Right lung (tissue), 5 donors: ENCODE measurements around the gene SLC6A8. TPM values are rescaled to one million over a fixed set of nuclear protein-coding genes. Genes with fewer than 3 reads are reported as not detected.
"Not testable (repeated sequence)": the region's sequence is repeated elsewhere in the genome, so short reads cannot be mapped to it uniquely, and the experiment has no call there.

Experiments used
- DNase-seq, 2 donors: peaks; one replicate each; pipeline ENCODE4 v3.0.0-alpha.2; 2013
- polyA plus RNA-seq, 5 donors: library from polyadenylated mRNA; unstranded; fragments of 120-200 nt; gene quantifications; one replicate each; pipeline versions ENCODE4 v1.2.1 to v1.2.3, GENCODE V29; 2013; ENCODE audit warnings: inconsistent platforms in 1 of 5, low replicate concordance in 1 of 5; ENCODE audit not compliant: insufficient read length in 5 of 5, insufficient read depth in 1 of 5

Gene SLC6A8
- polyA plus RNA-seq, 5 donors: 3.7 to 9.8 (median 7.8) TPM

DNA sequence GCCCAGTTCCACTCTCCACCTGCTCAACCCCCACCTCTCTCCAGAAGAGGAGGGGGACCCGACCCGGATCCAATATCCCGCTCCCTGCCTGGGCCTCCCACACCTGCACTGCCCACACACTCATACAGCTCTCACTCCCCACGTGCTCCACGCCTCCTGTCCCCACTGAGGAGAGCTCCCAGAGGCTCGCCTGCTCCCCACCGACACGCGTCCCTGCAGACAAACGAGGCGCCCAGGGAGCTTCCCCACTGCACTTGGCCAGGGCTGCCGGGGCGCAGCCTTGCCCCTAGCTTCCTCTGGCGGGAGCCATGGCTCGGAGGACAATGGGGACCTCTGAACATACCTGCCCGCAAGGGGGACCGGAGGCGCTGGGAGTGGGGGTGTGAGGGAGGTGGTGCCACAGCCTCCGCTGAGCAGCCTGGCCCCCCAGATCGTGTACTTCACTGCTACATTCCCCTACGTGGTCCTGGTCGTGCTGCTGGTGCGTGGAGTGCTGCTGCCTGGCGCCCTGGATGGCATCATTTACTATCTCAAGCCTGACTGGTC, 5.0 kb downstream of the SLC6A8 start:
- no peak for DNase-seq

DNA sequence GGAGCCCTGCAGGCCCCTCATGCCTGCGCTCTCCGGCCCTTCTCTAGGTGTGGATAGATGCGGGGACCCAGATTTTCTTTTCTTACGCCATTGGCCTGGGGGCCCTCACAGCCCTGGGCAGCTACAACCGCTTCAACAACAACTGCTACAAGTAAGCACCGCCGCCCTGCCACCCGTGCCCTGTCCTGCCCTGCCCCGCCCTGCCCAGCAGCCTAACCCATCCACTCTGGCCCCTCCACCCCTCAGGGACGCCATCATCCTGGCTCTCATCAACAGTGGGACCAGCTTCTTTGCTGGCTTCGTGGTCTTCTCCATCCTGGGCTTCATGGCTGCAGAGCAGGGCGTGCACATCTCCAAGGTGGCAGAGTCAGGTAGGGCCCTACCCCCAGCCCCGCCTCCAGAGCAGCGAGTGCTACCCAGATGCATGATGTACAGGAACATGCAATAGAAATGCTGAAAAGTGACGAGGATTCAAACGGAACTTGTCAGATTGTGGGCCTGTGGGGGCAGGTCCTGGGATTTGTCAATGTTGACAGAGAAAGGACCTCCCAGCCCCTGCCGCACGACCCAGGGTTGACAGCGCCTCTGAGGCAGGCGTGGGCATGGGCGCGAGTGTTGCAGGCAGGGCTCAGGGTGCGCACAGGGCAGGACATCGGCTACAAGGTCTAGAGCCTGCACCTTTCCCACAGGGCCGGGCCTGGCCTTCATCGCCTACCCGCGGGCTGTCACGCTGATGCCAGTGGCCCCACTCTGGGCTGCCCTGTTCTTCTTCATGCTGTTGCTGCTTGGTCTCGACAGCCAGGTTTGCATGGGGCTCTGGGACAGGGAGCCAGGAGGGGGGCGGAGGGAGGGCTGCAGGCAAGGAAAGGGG, 5.7 kb downstream of the SLC6A8 start:
- no peak for DNase-seq

DNA sequence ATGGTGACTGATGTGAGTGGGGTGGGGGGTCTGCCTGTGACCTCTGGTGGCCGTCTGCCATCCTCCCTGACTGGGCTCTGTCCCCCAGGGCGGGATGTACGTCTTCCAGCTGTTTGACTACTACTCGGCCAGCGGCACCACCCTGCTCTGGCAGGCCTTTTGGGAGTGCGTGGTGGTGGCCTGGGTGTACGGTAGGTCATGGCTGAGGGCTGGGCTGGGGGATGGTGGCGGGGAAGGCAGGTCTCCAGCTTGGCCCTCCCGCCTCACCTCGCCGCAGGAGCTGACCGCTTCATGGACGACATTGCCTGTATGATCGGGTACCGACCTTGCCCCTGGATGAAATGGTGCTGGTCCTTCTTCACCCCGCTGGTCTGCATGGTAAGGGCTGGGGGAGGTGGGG, 6.5 kb downstream of the SLC6A8 start:
- DNase-seq: not testable (repeated sequence)

DNA sequence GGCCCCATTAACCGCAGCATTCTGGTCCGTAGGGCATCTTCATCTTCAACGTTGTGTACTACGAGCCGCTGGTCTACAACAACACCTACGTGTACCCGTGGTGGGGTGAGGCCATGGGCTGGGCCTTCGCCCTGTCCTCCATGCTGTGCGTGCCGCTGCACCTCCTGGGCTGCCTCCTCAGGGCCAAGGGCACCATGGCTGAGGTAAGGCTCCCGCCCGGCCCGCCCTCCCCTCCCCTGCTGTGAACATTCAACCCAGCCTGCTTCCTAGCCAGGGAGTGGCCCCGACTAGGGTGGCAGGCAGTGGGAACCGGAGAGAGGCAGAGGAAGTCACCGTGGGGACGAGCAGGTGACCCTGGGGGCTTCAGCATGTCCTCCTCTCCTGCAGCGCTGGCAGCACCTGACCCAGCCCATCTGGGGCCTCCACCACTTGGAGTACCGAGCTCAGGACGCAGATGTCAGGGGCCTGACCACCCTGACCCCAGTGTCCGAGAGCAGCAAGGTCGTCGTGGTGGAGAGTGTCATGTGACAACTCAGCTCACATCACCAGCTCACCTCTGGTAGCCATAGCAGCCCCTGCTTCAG, 7.1 kb downstream of the SLC6A8 start:
- no peak for DNase-seq

DNA sequence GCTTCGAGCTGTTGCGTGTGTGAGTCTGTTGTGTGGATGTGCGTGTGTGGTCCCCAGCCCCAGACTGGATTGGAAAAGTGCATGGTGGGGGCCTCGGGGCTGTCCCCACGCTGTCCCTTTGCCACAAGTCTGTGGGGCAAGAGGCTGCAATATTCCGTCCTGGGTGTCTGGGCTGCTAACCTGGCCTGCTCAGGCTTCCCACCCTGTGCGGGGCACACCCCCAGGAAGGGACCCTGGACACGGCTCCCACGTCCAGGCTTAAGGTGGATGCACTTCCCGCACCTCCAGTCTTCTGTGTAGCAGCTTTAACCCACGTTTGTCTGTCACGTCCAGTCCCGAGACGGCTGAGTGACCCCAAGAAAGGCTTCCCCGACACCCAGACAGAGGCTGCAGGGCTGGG, 8.4 kb downstream of the SLC6A8 start:
- no peak for DNase-seq

DNA sequence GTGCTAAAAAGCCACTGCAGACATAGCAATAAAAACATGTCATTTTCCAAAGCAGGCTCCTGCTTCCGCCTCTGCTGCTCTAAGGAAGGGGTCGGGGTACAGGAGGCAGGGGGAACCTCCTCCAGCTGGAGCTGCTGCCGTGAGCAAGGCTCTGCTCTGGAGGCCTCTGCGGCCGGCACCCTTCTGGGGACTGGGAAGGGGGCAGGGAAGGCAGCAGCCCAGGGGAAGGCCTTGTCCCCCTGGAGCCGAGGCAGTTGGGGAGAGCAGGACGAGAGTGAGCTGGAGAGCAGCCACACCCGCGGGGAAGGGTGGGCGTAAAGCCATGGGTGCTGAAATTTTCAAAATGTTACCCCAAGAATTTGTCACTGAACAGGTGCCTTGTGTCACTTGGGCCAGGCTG, 8.8 kb downstream of the SLC6A8 start:
- not testable (repeated sequence) for DNase-seq

DNA sequence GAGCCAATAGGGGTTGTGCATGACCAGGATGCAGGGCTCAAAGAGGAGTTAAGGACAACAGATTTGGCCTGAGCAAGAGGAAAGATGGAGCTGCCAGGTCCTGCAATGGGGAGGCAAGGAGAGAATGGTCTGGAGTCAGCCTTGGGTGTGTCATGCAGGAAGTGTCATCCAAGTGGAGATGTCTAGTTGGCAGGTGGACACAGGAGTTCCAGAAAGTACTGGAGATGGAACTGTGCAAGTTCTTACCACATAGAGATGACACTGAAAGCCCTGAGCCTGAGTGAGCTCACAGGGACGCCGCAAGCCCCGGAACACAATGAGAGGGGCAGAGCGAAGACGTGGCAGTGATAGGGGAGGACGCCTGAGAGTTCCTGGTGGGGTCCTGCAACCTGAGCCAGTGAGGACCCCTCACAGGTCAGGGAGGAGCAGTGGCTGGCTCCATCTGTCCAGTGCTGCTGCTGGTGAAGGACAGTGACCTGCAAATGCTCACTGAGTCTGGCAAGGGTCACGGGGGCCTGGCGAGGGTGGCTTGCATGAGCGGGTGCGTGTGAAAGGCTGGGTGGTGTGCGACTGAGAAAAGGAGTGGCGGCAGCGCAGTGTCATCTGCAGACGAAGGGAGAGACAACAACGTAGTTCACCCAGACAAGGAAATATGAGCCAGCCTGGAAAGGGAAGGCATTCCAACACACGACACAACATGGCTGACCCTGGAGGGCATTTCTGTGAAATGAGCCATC, 9.4 kb downstream of the SLC6A8 start:
- DNase-seq: not testable (repeated sequence)

DNA sequence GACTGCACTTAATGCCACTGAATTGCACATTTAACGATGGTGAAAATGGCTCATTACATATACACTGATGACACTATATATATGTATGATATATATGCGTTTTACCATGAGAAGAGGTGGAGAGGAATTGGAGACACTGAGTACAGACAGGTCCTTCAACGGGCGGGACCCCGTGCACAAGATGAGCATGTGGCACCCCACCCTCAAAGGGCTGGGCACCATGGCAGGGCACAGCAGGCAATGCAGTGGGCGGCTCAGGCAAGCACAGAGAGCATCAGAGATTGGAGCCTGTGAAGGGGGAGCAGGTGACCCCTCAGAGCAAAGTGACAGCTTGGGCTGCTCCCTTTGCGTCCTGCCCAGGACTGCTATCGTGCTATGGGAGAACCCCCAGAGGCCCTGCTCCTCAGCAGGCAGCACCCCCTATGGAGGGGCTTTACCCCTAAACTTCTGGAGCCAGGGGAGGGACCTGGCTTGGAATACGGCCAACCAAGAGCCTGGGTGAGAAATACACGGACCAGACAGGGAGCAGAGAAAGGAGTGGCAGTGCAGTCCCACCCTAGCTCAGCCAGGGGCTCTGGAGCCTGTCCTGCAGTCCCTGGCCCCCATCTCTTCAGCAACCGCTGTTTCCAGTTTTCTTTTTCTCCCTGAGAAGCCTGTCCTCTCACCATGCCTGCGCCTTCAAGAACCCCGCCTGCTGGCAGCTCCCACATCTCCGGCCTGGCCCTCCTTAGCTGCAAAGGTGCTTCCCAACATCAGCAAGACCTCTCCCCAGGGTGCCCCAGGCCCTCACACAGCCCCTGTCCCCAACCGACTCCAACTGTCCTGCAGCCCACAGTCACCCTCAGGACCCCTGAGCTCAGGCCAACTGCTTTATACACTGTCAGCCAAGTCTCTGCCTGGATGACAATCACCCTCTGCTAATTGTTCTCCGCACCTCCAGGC, 10.5 kb downstream of the SLC6A8 start:
- DNase-seq: no peak

DNA sequence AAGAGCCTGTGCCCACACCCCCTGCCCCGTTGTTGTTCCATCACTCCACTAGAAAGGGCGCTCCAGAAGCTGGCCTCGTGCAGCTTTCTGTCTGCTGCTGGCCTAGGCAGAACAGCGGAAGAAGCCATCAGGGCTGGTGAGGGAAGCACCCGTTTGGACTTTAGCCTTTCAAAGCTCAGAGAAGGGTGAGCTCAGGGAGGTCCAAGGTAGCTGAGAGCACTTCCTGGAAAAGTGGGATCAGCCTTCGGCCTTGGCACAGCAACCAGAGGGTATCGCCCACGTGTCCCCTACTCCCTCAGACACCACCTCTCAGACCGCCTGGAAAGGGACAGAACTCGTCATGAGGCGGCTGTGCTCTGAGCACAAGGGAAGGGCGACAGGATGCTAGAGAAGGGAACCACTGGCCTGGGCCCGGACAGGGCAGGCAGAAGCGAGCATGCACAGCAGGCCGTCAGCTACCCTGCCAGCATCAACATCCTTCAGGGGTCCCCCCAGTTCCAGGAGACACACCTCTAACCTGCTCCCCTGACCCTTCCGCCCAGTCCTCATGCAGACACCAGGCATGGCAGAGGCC, 11.6 kb downstream of the SLC6A8 start:
- not testable (repeated sequence) for DNase-seq

DNA sequence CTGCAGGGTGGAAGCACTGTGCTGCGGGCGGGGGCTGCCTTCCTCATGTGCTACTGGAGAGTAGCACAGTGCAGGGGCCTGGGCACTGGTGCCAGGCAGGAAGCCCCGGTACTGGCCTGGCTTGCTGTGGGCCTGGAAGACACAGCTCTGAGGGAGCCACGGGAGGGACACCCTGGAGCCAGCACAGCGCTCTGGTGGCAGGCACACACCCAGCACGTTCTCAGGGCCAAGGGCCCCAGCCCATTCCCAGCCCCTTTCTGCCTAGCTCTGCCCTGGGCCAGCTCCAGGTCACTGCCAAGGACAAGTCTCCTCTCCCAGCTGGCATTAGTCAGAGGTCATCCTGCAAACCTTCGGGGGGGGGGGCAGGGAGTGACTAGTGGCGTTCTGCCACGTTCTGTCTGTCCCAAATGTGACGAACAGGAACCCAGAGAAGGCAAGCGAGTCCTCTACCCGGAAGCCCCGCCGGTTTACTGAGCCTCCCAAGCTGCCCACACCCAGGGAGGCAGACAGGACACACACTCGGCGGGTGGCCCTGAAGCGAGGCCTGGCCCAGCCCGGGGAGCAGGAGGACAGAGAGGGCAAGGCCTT, 12.2 kb downstream of the SLC6A8 start:
- DNase-seq: not testable (repeated sequence)

DNA sequence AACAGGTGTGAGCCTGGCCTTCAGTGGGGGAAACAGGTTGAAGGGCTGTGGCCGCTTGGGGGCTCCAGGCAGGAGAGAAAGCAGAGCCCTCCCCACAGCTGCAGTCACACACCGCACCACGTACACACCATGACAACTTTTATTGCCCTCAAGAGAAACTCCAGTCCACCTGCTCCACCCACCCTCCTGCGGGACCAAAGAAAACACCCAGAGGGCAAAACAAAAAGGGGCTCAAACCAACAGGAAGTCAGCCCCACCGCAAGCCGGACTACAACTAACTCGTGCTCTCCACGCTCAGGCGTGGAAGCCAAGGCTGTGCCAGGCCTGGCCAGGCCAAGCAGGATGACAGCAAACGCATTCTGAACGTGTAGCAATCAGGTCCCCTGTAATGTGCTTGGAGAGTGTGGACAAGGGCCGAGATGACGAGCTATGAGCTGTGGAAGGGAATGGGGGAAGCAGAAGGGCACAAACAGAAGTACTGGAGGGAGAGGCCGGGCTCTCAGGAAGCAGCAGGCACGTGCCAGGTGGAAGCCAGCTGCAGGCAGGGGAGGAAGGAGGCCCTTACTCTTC, 12.7 kb downstream of the SLC6A8 start:
- DNase-seq: no peak

DNA sequence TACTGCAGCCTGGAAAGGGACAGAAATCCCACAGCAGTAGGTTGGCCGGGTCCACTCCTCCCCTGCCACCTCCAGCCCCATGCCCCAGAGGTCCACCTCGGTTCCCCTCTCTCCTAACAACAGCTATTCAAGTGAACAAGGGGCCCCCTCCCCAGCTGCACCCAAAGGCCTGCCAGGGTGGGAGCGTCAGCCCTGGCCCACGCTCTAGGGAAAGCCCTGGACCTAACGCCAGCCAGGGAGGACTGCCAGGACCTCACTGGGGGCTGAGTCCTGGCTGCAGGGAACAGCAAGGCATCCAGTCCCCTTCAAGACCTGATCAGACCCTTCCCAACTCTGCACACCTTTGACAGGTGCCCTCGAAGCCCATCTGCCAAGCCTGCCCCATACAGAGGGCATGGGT, 13.2 kb downstream of the SLC6A8 start:
- DNase-seq: no peak

DNA sequence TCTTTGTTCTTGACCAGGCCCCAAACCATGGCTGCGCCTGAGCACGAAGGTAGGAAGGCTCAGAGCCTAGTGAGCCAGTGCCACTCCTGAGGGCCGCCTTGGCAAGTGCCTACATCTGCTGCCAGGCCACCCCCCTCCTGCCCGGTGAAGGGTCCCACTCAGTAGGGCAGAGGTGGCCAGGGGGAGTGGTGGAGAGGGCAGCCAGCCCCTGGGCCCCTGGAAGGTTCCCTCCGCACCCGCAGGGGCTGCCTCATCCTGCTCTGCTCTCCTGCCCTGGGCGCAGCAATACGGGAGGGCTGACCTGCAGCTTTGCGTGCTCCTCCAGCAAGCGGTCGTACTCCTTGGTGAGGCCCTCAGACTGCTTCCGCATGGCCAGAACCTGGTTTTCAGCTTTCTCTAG, 14.0 kb downstream of the SLC6A8 start:
- DNase-seq: no peak

DNA sequence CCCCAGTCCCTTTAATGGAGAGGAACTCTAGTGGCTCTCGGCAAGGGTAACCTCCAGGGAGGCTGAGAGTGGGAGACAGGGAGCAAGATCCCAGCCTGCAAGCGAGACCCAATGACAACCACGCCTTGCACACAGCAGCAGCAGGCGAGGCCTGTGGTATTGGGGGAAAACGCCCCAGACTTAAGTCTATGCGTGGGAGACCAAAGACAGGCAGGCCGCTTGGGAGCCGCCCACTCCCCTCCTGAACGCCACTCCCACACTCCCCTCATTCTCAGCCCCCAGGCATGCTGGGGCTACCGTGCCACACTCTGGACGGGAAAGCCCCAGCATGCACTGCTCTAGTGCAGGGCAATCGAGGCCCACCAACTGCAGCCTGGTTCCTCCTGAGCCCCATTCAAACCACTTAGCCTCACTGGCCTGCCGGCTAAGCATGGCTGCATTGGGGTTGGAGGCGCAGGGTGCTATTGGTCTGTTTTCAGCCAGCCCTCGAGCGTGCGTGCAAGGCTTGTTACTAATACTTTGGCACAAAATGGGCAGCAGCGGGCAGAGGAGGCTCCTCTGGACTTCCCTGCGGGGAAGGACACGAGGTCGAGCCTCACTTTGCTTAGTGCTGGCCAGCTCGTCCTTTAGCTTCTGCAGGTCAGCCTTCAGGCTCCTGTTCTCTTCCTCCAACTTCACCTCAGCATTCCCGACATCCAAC, 14.8 kb downstream of the SLC6A8 start:
- no peak for DNase-seq

DNA sequence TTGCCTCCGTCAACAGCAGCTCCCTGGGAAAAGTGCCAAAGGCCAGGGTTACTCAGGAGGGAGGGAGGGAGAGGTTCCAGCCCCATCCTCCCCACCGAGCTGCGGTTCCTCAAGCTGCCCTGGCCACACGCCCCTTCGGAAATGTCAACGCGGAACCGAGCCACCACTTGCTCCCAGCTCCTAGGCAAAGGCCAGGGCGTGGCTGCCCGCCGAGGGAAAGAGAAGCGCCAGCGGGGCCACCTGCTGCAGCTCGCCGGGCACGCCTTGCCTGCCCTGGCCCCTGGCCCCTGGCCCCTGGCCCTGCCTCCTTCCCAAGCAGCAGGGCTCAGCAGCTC, 15.3 kb downstream of the SLC6A8 start:
- no peak for DNase-seq

DNA sequence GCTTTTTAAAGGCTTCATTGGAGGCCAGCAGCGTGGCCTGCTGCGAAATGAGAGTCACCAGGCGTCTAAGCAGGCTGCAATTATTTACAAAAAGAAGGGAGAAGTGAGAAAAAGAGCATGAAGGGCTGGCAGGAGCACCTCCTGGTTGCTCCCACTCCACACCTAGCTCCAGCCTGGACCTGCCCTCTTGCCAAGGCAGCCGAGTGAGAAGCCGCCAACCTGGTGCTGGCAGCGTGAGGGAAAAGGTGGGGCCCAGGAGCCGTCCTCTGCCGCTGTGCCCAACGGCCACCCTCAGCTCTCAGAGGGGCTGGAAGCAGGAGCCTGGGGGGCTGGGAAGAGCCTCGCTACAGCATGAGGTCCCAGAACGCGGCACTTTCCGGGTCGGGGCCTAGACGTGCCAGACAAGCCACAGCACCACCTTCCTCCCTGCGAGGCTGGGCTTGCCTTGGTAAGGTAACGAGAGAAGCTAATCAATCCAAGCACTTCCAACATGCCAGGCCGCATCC, 16.3 kb downstream of the SLC6A8 start:
- DNase-seq: no peak

DNA sequence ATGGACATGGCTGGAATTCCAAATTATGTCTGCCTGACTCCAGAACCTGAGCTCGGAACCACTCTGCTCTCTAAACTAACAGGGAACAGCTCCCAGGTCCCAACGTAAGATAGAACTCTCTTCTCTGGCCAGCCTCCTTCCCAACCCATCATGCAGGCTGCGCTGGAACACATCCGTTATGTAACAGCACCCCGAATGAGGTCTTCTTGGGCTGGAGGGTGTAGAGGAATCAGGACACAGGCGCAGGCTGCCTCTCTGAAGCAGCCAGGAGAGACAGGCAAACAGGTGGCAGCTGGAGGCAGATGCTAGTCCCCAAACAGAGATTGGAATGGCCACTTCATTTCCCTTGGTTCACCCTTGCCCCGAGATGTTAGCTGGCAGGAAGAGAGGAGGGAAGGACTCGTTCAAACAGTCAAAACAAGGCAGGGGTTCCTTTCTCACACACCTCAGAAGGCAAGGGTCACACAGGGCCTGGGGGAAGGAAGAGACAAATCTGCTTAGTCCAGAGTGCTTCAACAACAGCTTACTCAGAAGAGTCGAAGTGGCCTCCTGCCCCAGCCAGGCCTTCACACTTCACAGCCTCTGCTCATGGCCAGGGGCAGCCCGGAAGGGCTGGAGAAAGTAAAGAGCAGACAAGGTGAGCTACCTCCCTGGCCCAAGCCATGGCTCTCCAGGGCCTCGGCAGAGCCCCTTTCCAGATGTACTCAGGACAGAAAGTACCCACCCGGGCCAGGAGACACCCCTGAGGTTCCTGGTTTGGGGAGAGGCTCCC, 17.1 kb downstream of the SLC6A8 start:
- not testable (repeated sequence) for DNase-seq

DNA sequence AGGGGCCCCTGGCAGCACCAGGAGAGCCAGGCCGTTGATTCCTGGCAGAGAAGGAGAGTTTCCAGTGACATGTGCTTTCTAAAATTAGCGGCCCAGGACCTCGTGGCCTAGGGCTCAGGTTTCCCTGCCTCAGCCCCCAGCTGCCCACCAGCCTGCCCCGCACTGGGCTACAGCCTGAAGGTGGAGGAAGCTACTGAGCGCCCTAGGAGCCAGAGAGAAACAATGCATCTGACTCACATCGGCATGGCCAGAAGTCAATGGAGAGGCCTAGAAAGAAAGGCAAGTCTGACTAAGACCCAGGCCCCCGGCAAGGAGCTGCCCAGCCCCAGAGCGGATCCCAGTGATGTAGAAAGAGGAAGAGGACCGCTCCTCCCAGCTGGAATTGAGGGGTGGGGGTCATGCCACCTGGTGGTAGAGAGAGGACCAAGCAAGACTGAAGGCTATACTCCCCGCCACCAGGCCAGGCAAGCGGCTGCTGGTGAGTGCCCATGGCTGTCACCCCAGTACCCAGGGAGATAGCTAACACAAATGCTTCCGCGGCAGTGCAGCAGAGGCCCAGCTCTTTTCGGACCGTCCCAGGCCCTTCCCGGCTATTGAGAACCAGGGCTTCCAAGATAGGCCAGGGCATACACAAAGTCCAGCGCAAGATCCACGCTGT, 17.8 kb downstream of the SLC6A8 start:
- DNase-seq: not testable (repeated sequence)
